ENCODE data around the gene BACE1-AS. TPM values are rescaled to one million over a fixed set of nuclear protein-coding genes. Genes with fewer than 3 reads are reported as not detected.
A peak's percentile ranks its signal among the peaks of the same experiment; 100 is the strongest.

The BACE1-AS gene
- total and polyA plus RNA-seq, 2 experiments from 2014 or later = 6.4 to 12.9 TPM

- Histone ChIP-seq H3K4me3 (no peak overlapping the region), H3K36me3 (no peaks in the 10 kb centered on the region), H3K9me3 (ENCODE audit: low read depth) (no peaks in the 10 kb centered on the region), H3K27me3 (no peaks in the 10 kb centered on the region), H3K4me1 (ENCODE audit: low read depth) (peaks cover 27% of the 10 kb centered on the region), H3K27ac (no peak overlapping the region)
- DNase-seq (ENCODE audit: low read depth in 1 of 2, low spot score in 1 of 2) = no peak
- TF ChIP-seq CTCF (IDR thresholded peaks at IDR 0.05; ENCODE audit: low read depth, low read length) = no peak
These were observed 14.0 kb downstream of the BACE1-AS start for GRCh38 chr11:117305145-117305544.

- TF ChIP-seq CTCF (IDR thresholded peaks at IDR 0.05; ENCODE audit: low read depth, low read length) = no peak
These were observed 18.2 kb downstream of the BACE1-AS start for GRCh38 chr11:117309310-117309709.

GRCh38 chr11:117313091-117313490, 21.9 kb downstream of the BACE1-AS start:
- Histone ChIP-seq H3K4me3 (no peak overlapping the region), H3K27ac (no peak overlapping the region), H3K27me3 (no peaks in the 10 kb centered on the region), H3K4me1 (ENCODE audit: low read depth) (peaks cover 9% of the 10 kb centered on the region), H3K9me3 (ENCODE audit: low read depth) (no peaks in the 10 kb centered on the region), H3K36me3 (no peaks in the 10 kb centered on the region)
- no peak for TF ChIP-seq CTCF (IDR thresholded peaks at IDR 0.05; ENCODE audit: low read depth, low read length)
- DNase-seq (ENCODE audit: low read depth in 1 of 2, low spot score in 1 of 2) = no peak

More at GRCh38 chr11:117309310-117309709, 18.2 kb downstream of the BACE1-AS start:
- Histone ChIP-seq H3K9me3 (ENCODE audit: low read depth) (no peaks in the 10 kb centered on the region), H3K27ac (no peak overlapping the region), H3K4me1 (ENCODE audit: low read depth) (peaks cover 8% of the 10 kb centered on the region), H3K4me3 (no peak overlapping the region), H3K27me3 (no peaks in the 10 kb centered on the region), H3K36me3 (no peaks in the 10 kb centered on the region)
- DNase-seq (ENCODE audit: low read depth in 1 of 2, low spot score in 1 of 2) = no peak

- Histone ChIP-seq H3K4me3 (peak overlapping the region; percentile 98), H3K36me3 (no peaks in the 10 kb centered on the region), H3K9me3 (ENCODE audit: low read depth) (no peaks in the 10 kb centered on the region), H3K27ac (no peak overlapping the region), H3K27me3 (no peaks in the 10 kb centered on the region), H3K4me1 (ENCODE audit: low read depth) (peaks cover 9% of the 10 kb centered on the region)
- no peak for TF ChIP-seq CTCF (IDR thresholded peaks at IDR 0.05; ENCODE audit: low read depth, low read length)
- no peak for DNase-seq (ENCODE audit: low read depth in 1 of 2, low spot score in 1 of 2)
These were observed 23.0 kb downstream of the BACE1-AS start for GRCh38 chr11:117313828-117314768.

- no peaks in the 10 kb centered on the region for H3K27me3 ChIP-seq
- H3K4me3 ChIP-seq = peak overlapping the region; percentile 98
- no peak overlapping the region for H3K27ac ChIP-seq
- TF ChIP-seq CTCF (IDR thresholded peaks at IDR 0.05; ENCODE audit: low read depth, low read length) = no peak
- peak in 1 of 2 donors; percentile 25 for DNase-seq (ENCODE audit: low read depth in 1 of 2, low spot score in 1 of 2)
- H3K36me3 ChIP-seq = no peaks in the 10 kb centered on the region
- H3K9me3 ChIP-seq (ENCODE audit: low read depth) = no peaks in the 10 kb centered on the region
- peaks cover 9% of the 10 kb centered on the region for H3K4me1 ChIP-seq (ENCODE audit: low read depth)
These were observed 23.7 kb downstream of the BACE1-AS start for GRCh38 chr11:117314840-117315239.

All from cardiac muscle cell (in vitro differentiated cells and primary cell).